HepG2 (cell line): ENCODE data around the gene PEAK3. TPM values are rescaled to one million over a fixed set of nuclear protein-coding genes. Genes with fewer than 3 reads are reported as not detected.

ENCODE experiments used
- ARID2 ChIP-seq: sonication (generic); formaldehyde crosslinking; IDR thresholded peaks from 2 replicates; pipeline ENCODE4 v1.8.1; 2022; ENCODE audit warnings: mild to moderate bottlenecking, missing genetic modification reagents, borderline replicate concordance
- ELF1 ChIP-seq: sonication (generic); formaldehyde crosslinking; IDR thresholded peaks from 2 replicates; pipeline ENCODE4 v1.4.0; 2020; ENCODE audit warnings: missing genetic modification reagents
- GABPB1 ChIP-seq: IDR thresholded peaks from 2 replicates; pipeline ENCODE4 v1.6.1; 2016; ENCODE audit warnings: mild to moderate bottlenecking, missing genetic modification reagents, moderate library complexity, missing compliant biosample characterization
- RBFOX2 ChIP-seq: fragments of 200-400 bp; formaldehyde crosslinking; IDR thresholded peaks from 2 replicates; pipeline ENCODE4 v1.6.1; 2017; ENCODE audit warnings: low read depth, mild to moderate bottlenecking, low read length
- SAFB2 ChIP-seq: sonication (generic); formaldehyde crosslinking; IDR thresholded peaks from 2 replicates; pipeline ENCODE4 v1.5.1; 2020; ENCODE audit warnings: missing genetic modification reagents, low read depth, mild to moderate bottlenecking, borderline replicate concordance
- SALL2 ChIP-seq: sonication (generic); formaldehyde crosslinking; IDR thresholded peaks from 2 replicates; pipeline ENCODE4 v1.8.1; 2023; ENCODE audit warnings: mild to moderate bottlenecking, missing genetic modification reagents, inconsistent platforms
- SRY ChIP-seq: sonication (generic); formaldehyde crosslinking; IDR thresholded peaks from 2 replicates; pipeline ENCODE4 v1.8.0; 2022; ENCODE audit warnings: mild to moderate bottlenecking, missing genetic modification reagents
- U2AF2 ChIP-seq: fragments of 200-400 bp; formaldehyde crosslinking; IDR thresholded peaks from 2 replicates; pipeline ENCODE4 v1.6.1; 2017; ENCODE audit warnings: low read depth, mild to moderate bottlenecking, low read length
- ZNF549 ChIP-seq: sonication (generic); formaldehyde crosslinking; IDR thresholded peaks from 2 replicates; pipeline ENCODE4 v1.5.0; 2020; ENCODE audit warnings: missing genetic modification reagents
- ZNF772 ChIP-seq: sonication (generic); formaldehyde crosslinking; IDR thresholded peaks from 2 replicates; pipeline ENCODE4 v1.5.0; 2020; ENCODE audit warnings: mild to moderate bottlenecking, missing genetic modification reagents
- ZSCAN21 ChIP-seq: sonication (generic); formaldehyde crosslinking; IDR thresholded peaks from 2 replicates; pipeline ENCODE4 v1.8.0; 2022; ENCODE audit warnings: mild to moderate bottlenecking, missing genetic modification reagents, moderate library complexity, borderline replicate concordance
- polyA plus RNA-seq, 8 experiments: library from polyadenylated mRNA; depleted of rRNA in 3 of 8; stranded (reverse) in 7 of 8; unstranded in 1 of 8; fragments of >200 nt; fragmentation: Illumina TruSeq in 4 of 8; extraction: Trizol in 4 of 8; gene quantifications; 2 replicates each; pipeline versions ENCODE4 v1.2.1 to v1.2.3, GENCODE V29; 2011 to 2016; ENCODE audit warnings: low read depth in 4 of 8, missing spikeins in 1 of 8, mixed read lengths in 1 of 8; ENCODE audit not compliant: insufficient read depth in 1 of 8
- total RNA-seq, 5 experiments: library from RNA; depleted of rRNA; stranded (reverse); fragments of >200 nt; fragmentation: Illumina TruSeq; extraction: Trizol; gene quantifications; 2 replicates each; pipeline ENCODE4 v1.2.3, GENCODE V29; 2016; ENCODE audit warnings: low read depth in 1 of 5
- TF ChIP-seq, protein P1 (sequence below): sonication (generic); formaldehyde crosslinking; IDR thresholded peaks from 2 replicates; pipeline ENCODE4 v1.4.0; 2020; ENCODE audit warnings: mild to moderate bottlenecking, missing genetic modification reagents, borderline replicate concordance
- TF ChIP-seq, protein P2 (sequence below): sonication (generic); formaldehyde crosslinking; IDR thresholded peaks from 2 replicates; pipeline ENCODE4 v1.9.0; 2021; ENCODE audit warnings: missing genetic modification reagents, borderline replicate concordance
- TF ChIP-seq, protein P3 (sequence below): sonication (generic); formaldehyde crosslinking; IDR thresholded peaks from 2 replicates; pipeline ENCODE4 v1.4.0; 2020; ENCODE audit warnings: mild to moderate bottlenecking, missing genetic modification reagents
- TF ChIP-seq, protein P4 (sequence below): sonication (generic); formaldehyde crosslinking; IDR thresholded peaks from 2 replicates; pipeline ENCODE4 v1.4.0; 2020; ENCODE audit warnings: missing genetic modification reagents
- TF ChIP-seq, protein P5 (sequence below): sonication (generic); formaldehyde crosslinking; IDR thresholded peaks from 2 replicates; pipeline ENCODE4 v1.8.0; 2022; ENCODE audit warnings: mild to moderate bottlenecking, missing genetic modification reagents, borderline replicate concordance

The PEAK3 gene
- total and polyA plus RNA-seq, 2 of the 13 experiments (the other 11 are each of a cell fraction or from before 2014, with no cell fraction given): not detected

DNA sequence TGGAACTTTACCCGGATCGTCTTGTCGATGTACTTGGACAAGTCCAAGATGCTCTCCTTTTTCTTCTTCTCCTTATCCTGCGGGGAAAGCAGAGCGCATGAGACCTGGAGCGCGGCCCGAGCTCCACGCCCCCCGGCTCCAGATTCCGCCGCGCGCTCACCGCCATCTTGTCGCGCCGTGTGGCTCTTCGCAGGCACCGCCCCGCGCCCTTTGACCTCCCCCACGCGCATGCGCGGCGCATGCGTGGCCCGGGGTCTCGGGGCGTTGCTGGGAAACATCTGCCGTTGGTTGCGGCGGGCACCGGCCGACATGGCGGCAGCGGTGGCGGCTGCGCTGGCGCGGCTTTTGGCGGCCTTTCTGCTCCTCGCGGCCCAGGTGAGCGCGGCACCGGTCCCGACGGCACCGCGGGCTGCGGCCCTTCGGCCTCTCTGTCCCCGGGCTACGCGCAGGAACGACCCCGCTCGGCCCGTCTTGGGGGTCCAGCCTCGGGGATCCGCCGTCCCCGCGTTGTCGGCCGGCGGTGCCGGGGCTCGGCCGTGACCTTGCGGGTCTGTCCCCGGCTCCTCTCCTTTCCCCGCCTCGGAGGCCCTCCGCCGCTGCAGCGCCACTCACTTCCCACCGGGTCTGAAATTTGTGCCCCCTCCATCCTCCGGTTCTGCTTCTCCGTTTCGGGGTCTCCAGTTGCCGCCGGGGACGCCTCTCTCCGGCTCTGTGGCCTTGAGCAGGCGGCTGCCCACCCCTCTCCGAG is 46.6 kb upstream of the PEAK3 start, which contains the start of the genes LSM7 and SPPL2B (continued):
- TF ChIP-seq, protein P1, sequence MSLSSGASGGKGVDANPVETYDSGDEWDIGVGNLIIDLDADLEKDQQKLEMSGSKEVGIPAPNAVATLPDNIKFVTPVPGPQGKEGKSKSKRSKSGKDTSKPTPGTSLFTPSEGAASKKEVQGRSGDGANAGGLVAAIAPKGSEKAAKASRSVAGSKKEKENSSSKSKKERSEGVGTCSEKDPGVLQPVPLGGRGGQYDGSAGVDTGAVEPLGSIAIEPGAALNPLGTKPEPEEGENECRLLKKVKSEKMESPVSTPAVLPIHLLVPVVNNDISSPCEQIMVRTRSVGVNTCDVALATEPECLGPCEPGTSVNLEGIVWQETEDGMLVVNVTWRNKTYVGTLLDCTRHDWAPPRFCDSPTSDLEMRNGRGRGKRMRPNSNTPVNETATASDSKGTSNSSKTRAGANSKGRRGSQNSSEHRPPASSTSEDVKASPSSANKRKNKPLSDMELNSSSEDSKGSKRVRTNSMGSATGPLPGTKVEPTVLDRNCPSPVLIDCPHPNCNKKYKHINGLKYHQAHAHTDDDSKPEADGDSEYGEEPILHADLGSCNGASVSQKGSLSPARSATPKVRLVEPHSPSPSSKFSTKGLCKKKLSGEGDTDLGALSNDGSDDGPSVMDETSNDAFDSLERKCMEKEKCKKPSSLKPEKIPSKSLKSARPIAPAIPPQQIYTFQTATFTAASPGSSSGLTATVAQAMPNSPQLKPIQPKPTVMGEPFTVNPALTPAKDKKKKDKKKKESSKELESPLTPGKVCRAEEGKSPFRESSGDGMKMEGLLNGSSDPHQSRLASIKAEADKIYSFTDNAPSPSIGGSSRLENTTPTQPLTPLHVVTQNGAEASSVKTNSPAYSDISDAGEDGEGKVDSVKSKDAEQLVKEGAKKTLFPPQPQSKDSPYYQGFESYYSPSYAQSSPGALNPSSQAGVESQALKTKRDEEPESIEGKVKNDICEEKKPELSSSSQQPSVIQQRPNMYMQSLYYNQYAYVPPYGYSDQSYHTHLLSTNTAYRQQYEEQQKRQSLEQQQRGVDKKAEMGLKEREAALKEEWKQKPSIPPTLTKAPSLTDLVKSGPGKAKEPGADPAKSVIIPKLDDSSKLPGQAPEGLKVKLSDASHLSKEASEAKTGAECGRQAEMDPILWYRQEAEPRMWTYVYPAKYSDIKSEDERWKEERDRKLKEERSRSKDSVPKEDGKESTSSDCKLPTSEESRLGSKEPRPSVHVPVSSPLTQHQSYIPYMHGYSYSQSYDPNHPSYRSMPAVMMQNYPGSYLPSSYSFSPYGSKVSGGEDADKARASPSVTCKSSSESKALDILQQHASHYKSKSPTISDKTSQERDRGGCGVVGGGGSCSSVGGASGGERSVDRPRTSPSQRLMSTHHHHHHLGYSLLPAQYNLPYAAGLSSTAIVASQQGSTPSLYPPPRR (CRISPR knock-in tag): no peak
- TF ChIP-seq, protein P2, sequence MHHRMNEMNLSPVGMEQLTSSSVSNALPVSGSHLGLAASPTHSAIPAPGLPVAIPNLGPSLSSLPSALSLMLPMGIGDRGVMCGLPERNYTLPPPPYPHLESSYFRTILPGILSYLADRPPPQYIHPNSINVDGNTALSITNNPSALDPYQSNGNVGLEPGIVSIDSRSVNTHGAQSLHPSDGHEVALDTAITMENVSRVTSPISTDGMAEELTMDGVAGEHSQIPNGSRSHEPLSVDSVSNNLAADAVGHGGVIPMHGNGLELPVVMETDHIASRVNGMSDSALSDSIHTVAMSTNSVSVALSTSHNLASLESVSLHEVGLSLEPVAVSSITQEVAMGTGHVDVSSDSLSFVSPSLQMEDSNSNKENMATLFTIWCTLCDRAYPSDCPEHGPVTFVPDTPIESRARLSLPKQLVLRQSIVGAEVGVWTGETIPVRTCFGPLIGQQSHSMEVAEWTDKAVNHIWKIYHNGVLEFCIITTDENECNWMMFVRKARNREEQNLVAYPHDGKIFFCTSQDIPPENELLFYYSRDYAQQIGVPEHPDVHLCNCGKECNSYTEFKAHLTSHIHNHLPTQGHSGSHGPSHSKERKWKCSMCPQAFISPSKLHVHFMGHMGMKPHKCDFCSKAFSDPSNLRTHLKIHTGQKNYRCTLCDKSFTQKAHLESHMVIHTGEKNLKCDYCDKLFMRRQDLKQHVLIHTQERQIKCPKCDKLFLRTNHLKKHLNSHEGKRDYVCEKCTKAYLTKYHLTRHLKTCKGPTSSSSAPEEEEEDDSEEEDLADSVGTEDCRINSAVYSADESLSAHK (CRISPR knock-in tag): no peak
- peak; percentile 47 for TF ChIP-seq ELF1 (CRISPR knock-in tag)
- TF ChIP-seq GABPB1 (CRISPR knock-in tag): peak; percentile 85
- TF ChIP-seq ZNF549 (CRISPR knock-in tag): no peak
- TF ChIP-seq ZSCAN21 (CRISPR knock-in tag): peak; percentile 68; the same call in 1 of the 2 replicates
- TF ChIP-seq SAFB2: 0 out of 2 replicates have a peak, but pooled peaks have one; percentile 17
- TF ChIP-seq ARID2 (CRISPR knock-in tag): no peak; the same call in 1 of the 2 replicates
- TF ChIP-seq, protein P3, sequence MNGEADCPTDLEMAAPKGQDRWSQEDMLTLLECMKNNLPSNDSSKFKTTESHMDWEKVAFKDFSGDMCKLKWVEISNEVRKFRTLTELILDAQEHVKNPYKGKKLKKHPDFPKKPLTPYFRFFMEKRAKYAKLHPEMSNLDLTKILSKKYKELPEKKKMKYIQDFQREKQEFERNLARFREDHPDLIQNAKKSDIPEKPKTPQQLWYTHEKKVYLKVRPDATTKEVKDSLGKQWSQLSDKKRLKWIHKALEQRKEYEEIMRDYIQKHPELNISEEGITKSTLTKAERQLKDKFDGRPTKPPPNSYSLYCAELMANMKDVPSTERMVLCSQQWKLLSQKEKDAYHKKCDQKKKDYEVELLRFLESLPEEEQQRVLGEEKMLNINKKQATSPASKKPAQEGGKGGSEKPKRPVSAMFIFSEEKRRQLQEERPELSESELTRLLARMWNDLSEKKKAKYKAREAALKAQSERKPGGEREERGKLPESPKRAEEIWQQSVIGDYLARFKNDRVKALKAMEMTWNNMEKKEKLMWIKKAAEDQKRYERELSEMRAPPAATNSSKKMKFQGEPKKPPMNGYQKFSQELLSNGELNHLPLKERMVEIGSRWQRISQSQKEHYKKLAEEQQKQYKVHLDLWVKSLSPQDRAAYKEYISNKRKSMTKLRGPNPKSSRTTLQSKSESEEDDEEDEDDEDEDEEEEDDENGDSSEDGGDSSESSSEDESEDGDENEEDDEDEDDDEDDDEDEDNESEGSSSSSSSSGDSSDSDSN (CRISPR knock-in tag): no peak; the same call in 1 of the 2 replicates
- peak; percentile 95 for TF ChIP-seq RBFOX2
- TF ChIP-seq, protein P4, sequence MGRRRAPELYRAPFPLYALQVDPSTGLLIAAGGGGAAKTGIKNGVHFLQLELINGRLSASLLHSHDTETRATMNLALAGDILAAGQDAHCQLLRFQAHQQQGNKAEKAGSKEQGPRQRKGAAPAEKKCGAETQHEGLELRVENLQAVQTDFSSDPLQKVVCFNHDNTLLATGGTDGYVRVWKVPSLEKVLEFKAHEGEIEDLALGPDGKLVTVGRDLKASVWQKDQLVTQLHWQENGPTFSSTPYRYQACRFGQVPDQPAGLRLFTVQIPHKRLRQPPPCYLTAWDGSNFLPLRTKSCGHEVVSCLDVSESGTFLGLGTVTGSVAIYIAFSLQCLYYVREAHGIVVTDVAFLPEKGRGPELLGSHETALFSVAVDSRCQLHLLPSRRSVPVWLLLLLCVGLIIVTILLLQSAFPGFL (CRISPR knock-in tag): no peak
- no peak for TF ChIP-seq U2AF2
- TF ChIP-seq SALL2 (CRISPR knock-in tag): 0 out of 2 replicates have a peak, but pooled peaks have one; percentile 30
- peak; percentile 60 for TF ChIP-seq ZNF772 (CRISPR knock-in tag)
- no peak for TF ChIP-seq SRY (CRISPR knock-in tag)
- TF ChIP-seq, protein P5, sequence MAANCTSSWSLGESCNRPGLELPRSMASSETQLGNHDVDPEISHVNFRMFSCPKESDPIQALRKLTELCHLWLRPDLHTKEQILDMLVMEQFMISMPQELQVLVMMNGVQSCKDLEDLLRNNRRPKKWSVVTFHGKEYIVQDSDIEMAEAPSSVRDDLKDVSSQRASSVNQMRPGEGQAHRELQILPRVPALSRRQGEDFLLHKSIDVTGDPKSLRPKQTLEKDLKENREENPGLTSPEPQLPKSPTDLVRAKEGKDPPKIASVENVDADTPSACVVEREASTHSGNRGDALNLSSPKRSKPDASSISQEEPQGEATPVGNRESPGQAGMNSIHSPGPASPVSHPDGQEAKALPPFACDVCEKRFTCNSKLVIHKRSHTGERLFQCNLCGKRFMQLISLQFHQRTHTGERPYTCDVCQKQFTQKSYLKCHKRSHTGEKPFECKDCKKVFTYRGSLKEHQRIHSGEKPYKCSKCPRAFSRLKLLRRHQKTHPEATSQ: no peak
